ENCODE measurements around the gene HBZ.
"Not testable (repeated sequence)": the region's sequence is repeated elsewhere in the genome, so short reads cannot be mapped to it uniquely, and the experiment has no call there.

Gene HBZ

GRCh38 chr16:119295-119694 is 33.1 kb upstream of the HBZ start:
- no peak overlapping the region for H2BK120ac ChIP-seq (ENCODE audit: low read depth, low read length)
- H3K27ac ChIP-seq (ENCODE audit: low read depth, low read length) = no peak overlapping the region
- no peak overlapping the region for H3K4me2 ChIP-seq (ENCODE audit: low read length)
- H3K23ac ChIP-seq (ENCODE audit: low read length) = no peak overlapping the region
- no peak overlapping the region for H2BK5ac ChIP-seq (ENCODE audit: low read length)
- no peak overlapping the region for H3K4me3 ChIP-seq (ENCODE audit: low read length)
- no peak overlapping the region for H4K5ac ChIP-seq (ENCODE audit: low read length)
- no peak overlapping the region for H3K4ac ChIP-seq (ENCODE audit: low read depth, low read length)
- H3K27me3 ChIP-seq (ENCODE audit: insufficient read depth, low read length, poor library complexity) = no peaks in the 10 kb centered on the region
- no peak overlapping the region for H3K18ac ChIP-seq (ENCODE audit: low read length)
- H2AK5ac ChIP-seq (ENCODE audit: low read length) = no peak overlapping the region
- no peak overlapping the region for H4K8ac ChIP-seq (ENCODE audit: low read depth, low read length)
- no peak overlapping the region for H2BK15ac ChIP-seq (replicated peaks; ENCODE audit: low read depth)
- no peaks in the 10 kb centered on the region for H3K79me2 ChIP-seq (ENCODE audit: control insufficient read depth, insufficient read depth, low read length)
- H3K79me1 ChIP-seq (ENCODE audit: low read length) = no peaks in the 10 kb centered on the region
- DNase-seq = no peak
- no peak overlapping the region for H3K9ac ChIP-seq (ENCODE audit: low read length)
- H3K56ac ChIP-seq (ENCODE audit: low read length) = no peak overlapping the region
- WGBS (ENCODE audit: extremely low coverage, insufficient coverage, low lambda C conversion rate) = no CpG with 5 or more reads among the region's 5 CpGs
- no peaks in the 10 kb centered on the region for H3K36me3 ChIP-seq (ENCODE audit: control insufficient read depth, insufficient read depth, low read length)
- no peaks in the 10 kb centered on the region for H3K4me1 ChIP-seq (ENCODE audit: control insufficient read depth, low read depth, low read length)

- Histone ChIP-seq H3K9ac (ENCODE audit: low read length) (no peak overlapping the region), H2AK5ac (ENCODE audit: low read length) (no peak overlapping the region), H3K27me3 (ENCODE audit: insufficient read depth, low read length, poor library complexity) (no peaks in the 10 kb centered on the region), H3K23ac (ENCODE audit: low read length) (no peak overlapping the region), H3K4ac (ENCODE audit: low read depth, low read length) (no peak overlapping the region), H3K4me1 (ENCODE audit: control insufficient read depth, low read depth, low read length) (no peaks in the 10 kb centered on the region), H3K36me3 (ENCODE audit: control insufficient read depth, insufficient read depth, low read length) (no peaks in the 10 kb centered on the region), H3K4me3 (ENCODE audit: low read length) (no peak overlapping the region), H3K27ac (ENCODE audit: low read depth, low read length) (no peak overlapping the region), H2BK5ac (ENCODE audit: low read length) (no peak overlapping the region), H4K5ac (ENCODE audit: low read length) (no peak overlapping the region), H3K4me2 (ENCODE audit: low read length) (no peak overlapping the region), H3K79me1 (ENCODE audit: low read length) (no peaks in the 10 kb centered on the region), H2BK120ac (ENCODE audit: low read depth, low read length) (no peak overlapping the region), H3K56ac (ENCODE audit: low read length) (no peak overlapping the region), H3K79me2 (ENCODE audit: control insufficient read depth, insufficient read depth, low read length) (no peaks in the 10 kb centered on the region), H3K18ac (ENCODE audit: low read length) (no peak overlapping the region), H4K8ac (ENCODE audit: low read depth, low read length) (no peak overlapping the region), H2BK15ac (replicated peaks; ENCODE audit: low read depth) (no peak overlapping the region)
- WGBS (ENCODE audit: extremely low coverage, insufficient coverage, low lambda C conversion rate) = no CpG with 5 or more reads among the region's 3 CpGs
- no peak for DNase-seq
These were observed 32.5 kb upstream of the HBZ start for GRCh38 chr16:119835-120491.

GRCh38 chr16:120756-121155 is 31.7 kb upstream of the HBZ start:
- H3K79me1 ChIP-seq (ENCODE audit: low read length) = no peaks in the 10 kb centered on the region
- no peaks in the 10 kb centered on the region for H3K4me1 ChIP-seq (ENCODE audit: control insufficient read depth, low read depth, low read length)
- H4K8ac ChIP-seq (ENCODE audit: low read depth, low read length) = no peak overlapping the region
- no peak overlapping the region for H3K23ac ChIP-seq (ENCODE audit: low read length)
- H3K36me3 ChIP-seq (ENCODE audit: control insufficient read depth, insufficient read depth, low read length) = no peaks in the 10 kb centered on the region
- DNase-seq = no peak
- no peaks in the 10 kb centered on the region for H3K79me2 ChIP-seq (ENCODE audit: control insufficient read depth, insufficient read depth, low read length)
- H2BK120ac ChIP-seq (ENCODE audit: low read depth, low read length) = no peak overlapping the region
- no peak overlapping the region for H2AK5ac ChIP-seq (ENCODE audit: low read length)
- no peak overlapping the region for H3K4ac ChIP-seq (ENCODE audit: low read depth, low read length)
- no peak overlapping the region for H3K4me2 ChIP-seq (ENCODE audit: low read length)
- no peak overlapping the region for H3K4me3 ChIP-seq (ENCODE audit: low read length)
- no peak overlapping the region for H3K9ac ChIP-seq (ENCODE audit: low read length)
- H2BK5ac ChIP-seq (ENCODE audit: low read length) = no peak overlapping the region
- no peaks in the 10 kb centered on the region for H3K27me3 ChIP-seq (ENCODE audit: insufficient read depth, low read length, poor library complexity)
- H2BK15ac ChIP-seq (replicated peaks; ENCODE audit: low read depth) = no peak overlapping the region
- H3K18ac ChIP-seq (ENCODE audit: low read length) = no peak overlapping the region
- H4K5ac ChIP-seq (ENCODE audit: low read length) = no peak overlapping the region
- no peak overlapping the region for H3K27ac ChIP-seq (ENCODE audit: low read depth, low read length)
- WGBS (ENCODE audit: extremely low coverage, insufficient coverage, low lambda C conversion rate) = no CpG with 5 or more reads among the region's 2 CpGs
- peak overlapping the region; percentile 7 for H3K56ac ChIP-seq (ENCODE audit: low read length)

GRCh38 chr16:122361-122760 is 30.1 kb upstream of the HBZ start:
- no peak overlapping the region for H2BK5ac ChIP-seq (ENCODE audit: low read length)
- no peak overlapping the region for H2BK120ac ChIP-seq (ENCODE audit: low read depth, low read length)
- H3K23ac ChIP-seq (ENCODE audit: low read length) = no peak overlapping the region
- no peaks in the 10 kb centered on the region for H3K4me1 ChIP-seq (ENCODE audit: control insufficient read depth, low read depth, low read length)
- no peaks in the 10 kb centered on the region for H3K36me3 ChIP-seq (ENCODE audit: control insufficient read depth, insufficient read depth, low read length)
- H3K27me3 ChIP-seq (ENCODE audit: insufficient read depth, low read length, poor library complexity) = no peaks in the 10 kb centered on the region
- H4K5ac ChIP-seq (ENCODE audit: low read length) = no peak overlapping the region
- no peak overlapping the region for H3K9ac ChIP-seq (ENCODE audit: low read length)
- no peaks in the 10 kb centered on the region for H3K79me2 ChIP-seq (ENCODE audit: control insufficient read depth, insufficient read depth, low read length)
- no peak overlapping the region for H3K4me3 ChIP-seq (ENCODE audit: low read length)
- no peak overlapping the region for H3K18ac ChIP-seq (ENCODE audit: low read length)
- H4K8ac ChIP-seq (ENCODE audit: low read depth, low read length) = no peak overlapping the region
- no peak overlapping the region for H3K4me2 ChIP-seq (ENCODE audit: low read length)
- H2AK5ac ChIP-seq (ENCODE audit: low read length) = no peak overlapping the region
- H3K79me1 ChIP-seq (ENCODE audit: low read length) = no peaks in the 10 kb centered on the region
- H3K4ac ChIP-seq (ENCODE audit: low read depth, low read length) = no peak overlapping the region
- H2BK15ac ChIP-seq (replicated peaks; ENCODE audit: low read depth) = no peak overlapping the region
- no CpG with 5 or more reads among the region's 1 CpG for WGBS (ENCODE audit: extremely low coverage, insufficient coverage, low lambda C conversion rate)
- no peak overlapping the region for H3K56ac ChIP-seq (ENCODE audit: low read length)
- DNase-seq = no peak
- H3K27ac ChIP-seq (ENCODE audit: low read depth, low read length) = no peak overlapping the region

GRCh38 chr16:123558-124350 is 28.7 kb upstream of the HBZ start:
- H3K79me2 ChIP-seq (ENCODE audit: control insufficient read depth, insufficient read depth, low read length); H3K4me1 ChIP-seq (ENCODE audit: control insufficient read depth, low read depth, low read length); H3K36me3 ChIP-seq (ENCODE audit: control insufficient read depth, insufficient read depth, low read length); H3K79me1 ChIP-seq (ENCODE audit: low read length); H3K4me2 ChIP-seq (ENCODE audit: low read length); DNase-seq; H2BK120ac ChIP-seq (ENCODE audit: low read depth, low read length); H4K8ac ChIP-seq (ENCODE audit: low read depth, low read length); H2BK15ac ChIP-seq (replicated peaks; ENCODE audit: low read depth); H2AK5ac ChIP-seq (ENCODE audit: low read length); H3K56ac ChIP-seq (ENCODE audit: low read length); H3K27ac ChIP-seq (ENCODE audit: low read depth, low read length); H3K9ac ChIP-seq (ENCODE audit: low read length); H3K4ac ChIP-seq (ENCODE audit: low read depth, low read length); H3K23ac ChIP-seq (ENCODE audit: low read length); H4K5ac ChIP-seq (ENCODE audit: low read length); H2BK5ac ChIP-seq (ENCODE audit: low read length); H3K4me3 ChIP-seq (ENCODE audit: low read length); H3K27me3 ChIP-seq (ENCODE audit: insufficient read depth, low read length, poor library complexity); H3K18ac ChIP-seq (ENCODE audit: low read length): not testable (repeated sequence)
- no CpG with 5 or more reads among the region's 19 CpGs for WGBS (ENCODE audit: extremely low coverage, insufficient coverage, low lambda C conversion rate)
